ENCODE data around the gene SLC13A2.

The SLC13A2 gene

DNA sequence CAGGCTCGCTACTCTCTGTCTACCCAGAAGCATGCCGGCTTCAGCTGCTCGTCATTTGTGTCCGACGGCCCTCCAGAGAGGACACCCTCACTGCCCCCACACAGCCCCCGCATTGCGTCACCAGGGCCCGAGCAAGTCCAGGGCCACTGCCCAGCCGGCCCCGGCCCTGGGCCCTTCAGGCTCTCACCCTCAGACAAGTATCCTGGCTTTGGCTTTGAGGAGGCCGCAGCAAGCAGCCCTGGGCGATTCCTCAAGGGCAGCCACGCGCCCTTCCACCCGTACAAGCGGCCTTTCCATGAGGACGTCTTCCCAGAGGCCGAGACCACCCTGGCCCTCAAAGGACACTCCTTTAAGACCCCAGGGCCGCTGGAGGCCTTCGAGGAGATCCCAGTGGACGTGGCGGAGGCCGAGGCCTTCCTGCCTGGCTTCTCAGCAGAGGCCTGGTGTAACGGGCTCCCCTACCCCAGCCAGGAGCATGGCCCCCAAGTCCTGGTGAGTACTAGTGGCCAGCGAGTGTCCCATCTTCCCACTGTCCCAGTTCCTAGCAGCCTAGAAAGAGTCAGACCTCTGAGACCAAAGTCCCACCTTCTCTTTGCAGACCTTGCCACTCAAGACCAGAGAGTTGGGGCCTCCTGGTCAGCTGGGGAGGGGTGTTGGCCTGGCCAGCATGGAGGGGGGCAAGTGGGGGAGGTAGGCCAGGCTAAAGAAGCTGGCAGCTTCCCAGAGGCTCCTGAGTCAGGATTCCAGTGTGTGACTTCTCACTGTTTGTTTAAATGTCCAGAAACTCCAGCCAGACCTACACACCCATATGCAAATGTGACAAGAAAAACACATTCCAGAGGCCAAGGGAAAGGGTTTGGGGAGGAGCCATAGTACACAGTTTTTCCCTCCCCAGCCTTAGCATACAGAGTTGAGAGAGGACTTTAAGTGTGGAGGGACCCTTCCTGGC is 51.3 kb downstream of the SLC13A2 start:
- no peaks in the 10 kb centered on the region; the same call in 1 of the 2 replicates for H3K36me3 ChIP-seq (ENCODE audit: control insufficient read depth, insufficient read depth, low read length)
- no peak for DNase-seq (ENCODE audit: low read depth, low spot score)
- no CpG with 5 or more reads among the region's 25 CpGs for WGBS (ENCODE audit: insufficient coverage, insufficient read length)
- 0 out of 2 replicates have a peak, but pooled peaks cover 1% of the 10 kb centered on the region for H3K4me1 ChIP-seq (ENCODE audit: control insufficient read depth, insufficient read depth, low read length)
- no peaks in the 10 kb centered on the region for H3K27me3 ChIP-seq (ENCODE audit: control insufficient read depth, insufficient read depth, low read length)
- no peaks in the 10 kb centered on the region for H3K9me3 ChIP-seq (ENCODE audit: control insufficient read depth, insufficient read depth, low read length)
- H3K4me3 ChIP-seq (ENCODE audit: low read length): no peak overlapping the region
- H3K27ac ChIP-seq (ENCODE audit: low read length): no peak overlapping the region

DNA sequence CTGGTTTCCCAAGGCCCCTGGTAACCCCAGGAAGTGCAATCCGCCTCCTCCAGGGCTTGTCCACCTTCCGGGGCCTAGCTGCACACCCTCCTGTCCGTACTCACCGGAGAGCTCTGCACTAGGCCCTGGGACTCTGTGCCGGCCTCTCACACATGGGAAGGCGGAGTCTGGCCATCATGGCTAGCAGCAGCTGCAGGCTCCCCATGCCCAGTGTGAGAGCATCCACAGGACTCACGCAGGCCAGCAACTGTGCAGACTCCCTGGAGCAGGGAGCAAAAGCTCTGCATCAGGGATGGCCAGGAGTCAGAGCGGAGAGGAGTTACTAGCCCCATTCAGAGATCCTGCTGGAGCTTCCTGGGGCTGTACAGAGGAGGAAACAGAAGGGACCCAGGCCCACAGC is 52.9 kb downstream of the SLC13A2 start:
- DNase-seq (ENCODE audit: low read depth, low spot score): no peak
- Histone ChIP-seq H3K27me3 (ENCODE audit: control insufficient read depth, insufficient read depth, low read length) (no peaks in the 10 kb centered on the region), H3K4me3 (ENCODE audit: low read length) (no peak overlapping the region), H3K4me1 (ENCODE audit: control insufficient read depth, insufficient read depth, low read length) (no peaks in the 10 kb centered on the region), H3K27ac (ENCODE audit: low read length) (no peak overlapping the region), H3K9me3 (ENCODE audit: control insufficient read depth, insufficient read depth, low read length) (no peaks in the 10 kb centered on the region), H3K36me3 (ENCODE audit: control insufficient read depth, insufficient read depth, low read length) (no peaks in the 10 kb centered on the region)
- WGBS (ENCODE audit: insufficient coverage, insufficient read length): no CpG with 5 or more reads among the region's 8 CpGs

DNA sequence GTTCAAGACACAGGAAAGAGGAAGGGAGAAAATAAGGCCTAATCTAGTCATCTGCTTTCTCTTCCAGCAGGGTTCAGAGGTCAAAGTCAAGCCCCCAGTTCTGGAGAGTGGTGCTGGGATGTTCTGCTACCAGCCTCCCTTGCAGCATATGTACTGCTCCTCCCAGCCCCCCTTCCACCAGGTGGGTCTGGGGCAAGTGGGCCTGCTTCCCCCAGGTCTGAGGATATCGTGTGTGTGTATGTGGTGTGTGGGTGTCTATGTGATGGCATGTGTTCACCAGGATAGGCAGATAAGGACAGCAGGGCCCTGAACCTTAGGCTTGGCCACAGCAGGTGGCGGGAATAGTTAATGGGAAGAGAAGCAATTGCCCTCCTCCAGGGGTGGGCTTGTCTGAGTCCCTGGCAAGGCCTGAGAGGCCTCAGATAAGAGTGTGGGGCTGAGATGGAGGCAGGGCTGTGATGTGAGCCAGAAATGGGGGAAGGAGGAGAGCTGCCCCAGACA is 53.8 kb downstream of the SLC13A2 start:
- Histone ChIP-seq H3K9me3 (ENCODE audit: control insufficient read depth, insufficient read depth, low read length) (no peaks in the 10 kb centered on the region), H3K27ac (ENCODE audit: low read length) (no peak overlapping the region), H3K36me3 (ENCODE audit: control insufficient read depth, insufficient read depth, low read length) (no peaks in the 10 kb centered on the region), H3K27me3 (ENCODE audit: control insufficient read depth, insufficient read depth, low read length) (no peaks in the 10 kb centered on the region), H3K4me3 (ENCODE audit: low read length) (no peak overlapping the region), H3K4me1 (ENCODE audit: control insufficient read depth, insufficient read depth, low read length) (no peaks in the 10 kb centered on the region)
- no peak for DNase-seq (ENCODE audit: low read depth, low spot score)
- no CpG with 5 or more reads among the region's 2 CpGs for WGBS (ENCODE audit: insufficient coverage, insufficient read length)

DNA sequence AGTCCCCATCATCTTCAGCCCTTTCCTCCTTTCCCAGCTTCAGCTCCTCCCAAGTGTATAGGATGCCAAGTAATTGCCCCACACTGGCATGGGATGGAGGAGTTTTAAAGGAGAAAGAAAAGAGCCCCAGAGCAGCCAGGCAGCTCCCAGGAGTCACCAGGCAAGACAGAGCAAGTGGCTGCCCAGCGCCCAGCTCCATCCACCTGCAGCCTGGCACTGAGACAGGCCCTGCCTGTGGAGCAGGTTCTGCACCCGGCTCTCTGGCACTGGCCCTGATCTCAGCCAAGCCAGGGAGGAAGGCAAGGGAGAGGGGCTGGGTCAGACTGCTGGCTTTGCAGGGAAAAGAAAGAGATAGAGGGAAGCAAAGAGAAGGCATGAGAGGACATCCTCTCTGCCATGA is 54.4 kb downstream of the SLC13A2 start:
- no peaks in the 10 kb centered on the region for H3K9me3 ChIP-seq (ENCODE audit: control insufficient read depth, insufficient read depth, low read length)
- H3K4me1 ChIP-seq (ENCODE audit: control insufficient read depth, insufficient read depth, low read length): no peaks in the 10 kb centered on the region
- no peaks in the 10 kb centered on the region for H3K27me3 ChIP-seq (ENCODE audit: control insufficient read depth, insufficient read depth, low read length)
- no peak for DNase-seq (ENCODE audit: low read depth, low spot score)
- H3K36me3 ChIP-seq (ENCODE audit: control insufficient read depth, insufficient read depth, low read length): no peaks in the 10 kb centered on the region
- no peak overlapping the region for H3K27ac ChIP-seq (ENCODE audit: low read length)
- H3K4me3 ChIP-seq (ENCODE audit: low read length): no peak overlapping the region
- no CpG with 5 or more reads among the region's 2 CpGs for WGBS (ENCODE audit: insufficient coverage, insufficient read length)

DNA sequence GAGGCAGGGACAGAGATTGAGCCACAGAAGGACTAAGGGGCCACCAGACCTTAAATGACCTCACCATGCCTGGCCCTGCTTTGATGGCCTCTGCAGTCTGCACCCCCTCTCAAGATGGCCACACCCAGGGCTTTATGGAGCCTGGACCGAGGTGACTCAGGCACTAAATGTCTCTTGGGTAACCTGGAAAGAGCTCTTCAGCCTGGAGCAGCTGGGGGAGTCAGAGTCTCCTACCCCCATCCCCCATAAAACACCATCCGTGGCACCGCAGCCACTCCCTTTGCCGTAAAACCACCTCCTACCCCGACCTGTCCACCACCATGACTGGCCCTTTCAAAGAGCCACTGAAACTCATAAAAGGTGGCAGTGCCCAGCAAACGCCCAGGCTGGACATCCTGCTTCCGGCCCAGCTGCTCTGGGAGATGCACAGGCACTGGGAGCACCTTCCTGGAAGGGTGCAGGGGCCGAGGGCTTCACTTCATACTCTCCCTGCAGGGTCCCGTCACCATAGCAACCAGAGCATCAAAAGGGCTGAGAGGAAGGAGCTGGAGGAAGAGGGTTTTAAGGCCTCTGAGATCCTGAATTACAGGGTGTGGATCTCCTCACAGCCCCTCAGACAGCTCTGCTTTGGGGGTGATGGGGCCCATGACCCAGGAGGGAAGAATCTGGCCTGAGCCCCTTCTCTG is 55.0 kb downstream of the SLC13A2 start:
- H3K27ac ChIP-seq (ENCODE audit: low read length): no peak overlapping the region
- H3K4me3 ChIP-seq (ENCODE audit: low read length): no peak overlapping the region
- H3K36me3 ChIP-seq (ENCODE audit: control insufficient read depth, insufficient read depth, low read length): no peaks in the 10 kb centered on the region
- no peak for DNase-seq (ENCODE audit: low read depth, low spot score)
- H3K27me3 ChIP-seq (ENCODE audit: control insufficient read depth, insufficient read depth, low read length): no peaks in the 10 kb centered on the region
- H3K4me1 ChIP-seq (ENCODE audit: control insufficient read depth, insufficient read depth, low read length): no peaks in the 10 kb centered on the region
- no peaks in the 10 kb centered on the region for H3K9me3 ChIP-seq (ENCODE audit: control insufficient read depth, insufficient read depth, low read length)
- no CpG with 5 or more reads among the region's 9 CpGs for WGBS (ENCODE audit: insufficient coverage, insufficient read length)

DNA sequence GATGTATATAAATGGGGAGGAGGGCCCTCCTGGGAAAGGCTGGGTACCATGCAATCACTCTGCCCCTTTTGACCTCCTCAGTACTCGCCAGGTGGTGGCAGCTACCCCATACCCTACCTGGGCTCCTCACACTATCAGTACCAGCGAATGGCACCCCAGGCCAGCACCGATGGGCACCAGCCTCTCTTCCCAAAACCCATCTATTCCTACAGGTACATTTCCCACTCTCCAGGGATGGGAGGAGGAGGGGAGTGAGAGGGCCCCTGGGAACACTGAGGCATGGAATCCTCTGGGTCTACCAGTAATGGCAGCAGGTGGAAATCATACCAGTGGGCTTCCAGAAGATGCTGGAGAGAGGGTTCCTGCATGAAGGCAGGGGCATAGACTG is 55.6 kb downstream of the SLC13A2 start:
- WGBS (ENCODE audit: insufficient coverage, insufficient read length): no CpG with 5 or more reads among the region's 3 CpGs
- Histone ChIP-seq H3K4me1 (ENCODE audit: control insufficient read depth, insufficient read depth, low read length) (no peaks in the 10 kb centered on the region), H3K36me3 (ENCODE audit: control insufficient read depth, insufficient read depth, low read length) (no peaks in the 10 kb centered on the region), H3K27me3 (ENCODE audit: control insufficient read depth, insufficient read depth, low read length) (no peaks in the 10 kb centered on the region), H3K9me3 (ENCODE audit: control insufficient read depth, insufficient read depth, low read length) (no peaks in the 10 kb centered on the region), H3K27ac (ENCODE audit: low read length) (no peak overlapping the region), H3K4me3 (ENCODE audit: low read length) (no peak overlapping the region)
- DNase-seq (ENCODE audit: low read depth, low spot score): no peak

DNA sequence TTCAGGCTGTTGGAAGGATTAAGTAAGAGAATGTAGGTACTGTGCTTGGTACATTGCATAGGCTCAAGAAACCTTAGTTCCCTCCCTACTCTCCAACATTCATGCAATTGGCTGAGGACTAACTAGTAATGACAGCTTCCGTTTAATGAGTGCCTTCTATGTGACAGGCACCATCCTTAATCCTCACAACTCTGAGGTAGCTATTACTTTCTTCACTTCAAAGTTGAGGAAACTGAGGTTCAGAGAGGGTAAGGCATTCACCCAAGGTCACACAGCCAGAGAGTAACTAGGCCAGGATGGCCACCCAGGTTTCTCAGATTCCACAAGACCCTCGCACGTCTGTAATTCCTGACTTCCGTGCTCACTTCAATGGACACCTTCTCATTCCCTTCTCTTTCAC is 56.8 kb downstream of the SLC13A2 start:
- no peaks in the 10 kb centered on the region for H3K27me3 ChIP-seq (ENCODE audit: control insufficient read depth, insufficient read depth, low read length)
- no peaks in the 10 kb centered on the region for H3K4me1 ChIP-seq (ENCODE audit: control insufficient read depth, insufficient read depth, low read length)
- H3K9me3 ChIP-seq (ENCODE audit: control insufficient read depth, insufficient read depth, low read length): no peaks in the 10 kb centered on the region
- H3K36me3 ChIP-seq (ENCODE audit: control insufficient read depth, insufficient read depth, low read length): no peaks in the 10 kb centered on the region
- no peak overlapping the region for H3K27ac ChIP-seq (ENCODE audit: low read length)
- no CpG with 5 or more reads among the region's 4 CpGs for WGBS (ENCODE audit: insufficient coverage, insufficient read length)
- DNase-seq (ENCODE audit: low read depth, low spot score): no peak
- H3K4me3 ChIP-seq (ENCODE audit: low read length): no peak overlapping the region

DNA sequence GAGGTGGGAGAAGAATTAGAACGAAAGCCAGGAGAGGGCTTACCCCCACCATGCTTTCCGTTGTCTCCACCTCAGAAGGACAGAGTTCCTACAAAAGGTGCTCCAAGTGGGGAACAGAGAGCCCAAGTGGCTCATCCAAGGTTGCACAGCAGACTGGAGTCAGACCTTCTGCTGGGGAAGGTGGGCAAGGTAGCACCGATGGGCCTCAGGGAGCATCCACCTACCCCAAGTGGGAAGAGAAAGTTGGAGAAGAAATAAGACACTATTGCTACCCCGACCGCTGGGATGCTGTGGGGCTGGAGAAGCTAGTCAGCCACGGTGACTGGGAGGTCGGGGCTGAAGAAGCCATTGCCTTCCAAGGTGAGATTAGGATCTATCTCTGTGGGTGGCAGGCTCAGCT is 57.5 kb downstream of the SLC13A2 start:
- H3K9me3 ChIP-seq (ENCODE audit: control insufficient read depth, insufficient read depth, low read length): no peaks in the 10 kb centered on the region
- no peaks in the 10 kb centered on the region for H3K27me3 ChIP-seq (ENCODE audit: control insufficient read depth, insufficient read depth, low read length)
- no peak overlapping the region for H3K4me3 ChIP-seq (ENCODE audit: low read length)
- WGBS (ENCODE audit: insufficient coverage, insufficient read length): no CpG with 5 or more reads among the region's 7 CpGs
- DNase-seq (ENCODE audit: low read depth, low spot score): no peak
- H3K4me1 ChIP-seq (ENCODE audit: control insufficient read depth, insufficient read depth, low read length): no peaks in the 10 kb centered on the region
- H3K36me3 ChIP-seq (ENCODE audit: control insufficient read depth, insufficient read depth, low read length): no peaks in the 10 kb centered on the region
- no peak overlapping the region for H3K27ac ChIP-seq (ENCODE audit: low read length)

DNA sequence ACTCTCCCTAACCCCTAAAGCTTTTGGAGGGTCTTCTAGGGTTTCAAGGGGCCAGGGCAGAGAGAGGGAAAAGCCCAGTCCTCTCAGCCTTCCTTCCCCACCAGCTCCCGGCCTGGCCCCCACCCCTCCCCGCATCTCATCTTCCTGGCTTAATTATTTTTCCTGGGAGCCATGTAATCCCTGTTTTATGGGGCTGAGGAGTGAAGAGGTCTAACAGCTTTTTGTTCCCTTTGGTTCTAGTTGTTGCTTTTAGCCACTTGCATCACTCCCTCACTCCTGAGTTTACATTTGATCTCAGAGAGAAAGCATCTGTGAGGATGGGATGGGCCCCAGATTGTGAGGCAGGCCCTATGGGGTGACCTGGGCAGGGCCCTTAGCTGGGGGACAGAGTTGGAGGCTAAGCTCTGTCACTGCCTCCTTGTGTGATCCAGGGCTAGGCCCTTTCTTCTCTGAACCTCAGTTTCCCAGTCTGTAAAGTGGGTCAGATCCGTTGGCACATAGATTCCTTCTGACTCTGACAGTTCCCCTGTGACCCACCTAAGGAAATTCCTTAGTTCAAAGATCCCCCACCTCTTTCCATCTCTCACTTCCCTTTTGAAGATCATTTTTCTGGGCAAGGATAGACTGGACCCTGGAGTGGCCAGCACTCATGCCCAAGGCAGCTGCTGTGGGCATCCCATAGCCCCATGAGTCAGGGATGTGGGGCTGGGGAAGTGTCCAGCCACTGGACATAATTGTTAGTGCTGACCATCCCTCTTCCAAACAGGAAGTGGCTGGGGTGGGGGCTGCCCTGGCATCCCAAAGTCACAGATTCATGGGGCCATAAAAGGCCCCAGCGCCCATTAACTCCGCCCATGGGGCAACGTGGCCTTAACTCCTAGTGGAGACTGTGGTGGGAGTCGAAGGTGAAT is 58.9 kb downstream of the SLC13A2 start:
- Histone ChIP-seq H3K9me3 (ENCODE audit: control insufficient read depth, insufficient read depth, low read length) (no peaks in the 10 kb centered on the region), H3K36me3 (ENCODE audit: control insufficient read depth, insufficient read depth, low read length) (no peaks in the 10 kb centered on the region), H3K4me3 (ENCODE audit: low read length) (no peak overlapping the region), H3K4me1 (ENCODE audit: control insufficient read depth, insufficient read depth, low read length) (no peaks in the 10 kb centered on the region), H3K27me3 (ENCODE audit: control insufficient read depth, insufficient read depth, low read length) (no peaks in the 10 kb centered on the region), H3K27ac (ENCODE audit: low read length) (no peak overlapping the region)
- no peak for DNase-seq (ENCODE audit: low read depth, low spot score)
- no CpG with 5 or more reads among the region's 7 CpGs for WGBS (ENCODE audit: insufficient coverage, insufficient read length)

Measured in iPS DF 6.9 (cell line).